K562 (cell line): ENCODE results near the gene TAL1. TPM values are rescaled to one million over a fixed set of nuclear protein-coding genes. Genes with fewer than 3 reads are reported as not detected.

Experiments used
- BHLHE40 ChIP-seq: IDR thresholded peaks from 2 replicates; pipeline ENCODE4 v1.6.1; 2011; ENCODE audit warnings: low read length, improper control_type of control experiment
- EGR1 ChIP-seq: fragments of 450-650 bp; conservative IDR thresholded peaks from 2 replicates; pipeline ENCODE4 v1.6.1; 2017; ENCODE audit warnings: mild to moderate bottlenecking
- FOXK1 ChIP-seq: sonication (generic); formaldehyde crosslinking; IDR thresholded peaks from 2 replicates; pipeline ENCODE4 v1.8.0; 2022; ENCODE audit warnings: missing genetic modification reagents, mild to moderate bottlenecking, borderline replicate concordance
- HDGF ChIP-seq: fragments of 450-650 bp; IDR thresholded peaks from 2 replicates; pipeline ENCODE4 v1.6.1; 2016
- KAT7 ChIP-seq: sonication (generic); formaldehyde crosslinking; IDR thresholded peaks from 2 replicates; pipeline ENCODE4 v1.8.0; 2022; ENCODE audit warnings: missing genetic modification reagents, mild to moderate bottlenecking, borderline replicate concordance
- RBM34 ChIP-seq: fragments of 200-400 bp; formaldehyde crosslinking; IDR thresholded peaks from 2 replicates; pipeline ENCODE4 v1.6.1; 2018; ENCODE audit warnings: low read length, borderline replicate concordance; ENCODE audit not compliant: insufficient read depth
- TAF9B ChIP-seq: fragments of 450-650 bp; IDR thresholded peaks from 2 replicates; pipeline ENCODE4 v1.6.1; 2018; ENCODE audit warnings: mild to moderate bottlenecking; ENCODE audit not compliant: partially characterized antibody
- ZNF408 ChIP-seq: fragments of 250-450 bp; sonication (Bioruptor Pico); IDR thresholded peaks from 2 replicates; pipeline ENCODE4 v1.4.0; 2020; ENCODE audit warnings: low read depth, mild to moderate bottlenecking, moderate library complexity
- ZNF507 ChIP-seq: conservative IDR thresholded peaks from 2 replicates; pipeline ENCODE4 v1.6.1; 2017; ENCODE audit warnings: missing genetic modification characterization, missing compliant biosample characterization
- ZSCAN29 ChIP-seq: fragments of 450-650 bp; IDR thresholded peaks from 2 replicates; pipeline ENCODE4 v1.6.1; 2017
- polyA plus RNA-seq, 8 experiments: library from polyadenylated mRNA; depleted of rRNA in 4 of 8; stranded (reverse) in 5 of 8; unstranded in 3 of 8; fragments of >200 nt; fragmentation: Nextera tagmentation in 2 of 8; fragmentation: Illumina TruSeq in 1 of 8; extraction: Ambion mirVana in 2 of 8; extraction: Trizol in 1 of 8; gene quantifications; 2 replicates each; pipeline versions ENCODE4 v1.2.1 to v1.2.3, GENCODE V29; 2011 to 2014; ENCODE audit warnings: inconsistent platforms in 1 of 8, missing spikeins in 1 of 8
- total RNA-seq, 7 experiments: library from RNA; depleted of rRNA in 6 of 7; stranded (reverse); fragments of >200 nt in 6 of 7; fragmentation: Illumina TruSeq in 2 of 7; extraction: Trizol in 2 of 7; gene quantifications; 2 replicates each; pipeline versions ENCODE4 v1.2.1 to v1.2.3, GENCODE V29; 2011 to 2021; ENCODE audit warnings: low replicate concordance in 1 of 7
- TF ChIP-seq, protein P1 (sequence below): fragments of 200-600 bp; sonication (generic); IDR thresholded peaks from one replicate; pipeline ENCODE4 v1.6.1; 2012; ENCODE audit warnings: mild to moderate bottlenecking, low read depth, low read length, inconsistent platforms
- TF ChIP-seq, protein P2 (sequence below): sonication (generic); formaldehyde crosslinking; IDR thresholded peaks from 2 replicates; pipeline ENCODE4 v1.8.1; 2023; ENCODE audit warnings: mild to moderate bottlenecking, missing genetic modification reagents

The TAL1 gene
- total and polyA plus RNA-seq, 9 of the 15 experiments (the other 6 are each of a cell fraction or from before 2014, with no cell fraction given) = 18.5 to 106 (median 59.7) TPM

DNA sequence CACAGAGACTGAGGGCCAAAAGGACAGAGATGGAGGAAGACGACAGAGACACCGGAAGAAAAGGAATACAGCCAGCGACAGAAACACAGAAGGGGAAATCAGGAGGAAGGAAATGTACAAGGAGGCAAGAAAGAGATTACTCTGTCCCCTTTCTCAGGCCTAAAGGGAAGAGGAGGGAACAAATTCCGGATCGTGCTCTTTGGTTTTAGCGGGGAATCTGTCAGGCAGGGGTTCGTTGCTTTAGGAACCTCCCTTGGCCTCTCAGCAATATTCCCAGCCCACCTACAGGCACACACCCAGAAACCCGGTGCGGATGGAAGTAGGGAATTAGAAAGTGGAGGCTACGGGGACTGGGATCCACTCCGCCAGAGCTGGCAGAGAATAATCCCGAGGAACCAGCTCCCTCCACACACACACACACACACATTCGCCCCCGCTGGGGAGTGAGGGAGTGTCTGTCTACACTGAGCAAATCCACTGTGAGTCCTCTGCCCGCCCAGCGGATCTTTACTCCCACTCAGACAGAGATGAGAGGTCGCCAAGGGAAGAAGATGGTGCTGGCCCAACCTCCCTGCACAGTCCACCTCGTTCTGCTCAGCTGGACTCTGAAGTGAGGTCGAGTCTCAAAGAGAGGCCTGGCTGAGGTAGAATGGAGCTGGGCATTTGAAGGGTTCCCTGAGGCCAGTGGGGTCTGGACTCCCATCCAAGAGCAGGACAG, 5.7 kb downstream of the TAL1 start (continued):
- TF ChIP-seq, protein P1, sequence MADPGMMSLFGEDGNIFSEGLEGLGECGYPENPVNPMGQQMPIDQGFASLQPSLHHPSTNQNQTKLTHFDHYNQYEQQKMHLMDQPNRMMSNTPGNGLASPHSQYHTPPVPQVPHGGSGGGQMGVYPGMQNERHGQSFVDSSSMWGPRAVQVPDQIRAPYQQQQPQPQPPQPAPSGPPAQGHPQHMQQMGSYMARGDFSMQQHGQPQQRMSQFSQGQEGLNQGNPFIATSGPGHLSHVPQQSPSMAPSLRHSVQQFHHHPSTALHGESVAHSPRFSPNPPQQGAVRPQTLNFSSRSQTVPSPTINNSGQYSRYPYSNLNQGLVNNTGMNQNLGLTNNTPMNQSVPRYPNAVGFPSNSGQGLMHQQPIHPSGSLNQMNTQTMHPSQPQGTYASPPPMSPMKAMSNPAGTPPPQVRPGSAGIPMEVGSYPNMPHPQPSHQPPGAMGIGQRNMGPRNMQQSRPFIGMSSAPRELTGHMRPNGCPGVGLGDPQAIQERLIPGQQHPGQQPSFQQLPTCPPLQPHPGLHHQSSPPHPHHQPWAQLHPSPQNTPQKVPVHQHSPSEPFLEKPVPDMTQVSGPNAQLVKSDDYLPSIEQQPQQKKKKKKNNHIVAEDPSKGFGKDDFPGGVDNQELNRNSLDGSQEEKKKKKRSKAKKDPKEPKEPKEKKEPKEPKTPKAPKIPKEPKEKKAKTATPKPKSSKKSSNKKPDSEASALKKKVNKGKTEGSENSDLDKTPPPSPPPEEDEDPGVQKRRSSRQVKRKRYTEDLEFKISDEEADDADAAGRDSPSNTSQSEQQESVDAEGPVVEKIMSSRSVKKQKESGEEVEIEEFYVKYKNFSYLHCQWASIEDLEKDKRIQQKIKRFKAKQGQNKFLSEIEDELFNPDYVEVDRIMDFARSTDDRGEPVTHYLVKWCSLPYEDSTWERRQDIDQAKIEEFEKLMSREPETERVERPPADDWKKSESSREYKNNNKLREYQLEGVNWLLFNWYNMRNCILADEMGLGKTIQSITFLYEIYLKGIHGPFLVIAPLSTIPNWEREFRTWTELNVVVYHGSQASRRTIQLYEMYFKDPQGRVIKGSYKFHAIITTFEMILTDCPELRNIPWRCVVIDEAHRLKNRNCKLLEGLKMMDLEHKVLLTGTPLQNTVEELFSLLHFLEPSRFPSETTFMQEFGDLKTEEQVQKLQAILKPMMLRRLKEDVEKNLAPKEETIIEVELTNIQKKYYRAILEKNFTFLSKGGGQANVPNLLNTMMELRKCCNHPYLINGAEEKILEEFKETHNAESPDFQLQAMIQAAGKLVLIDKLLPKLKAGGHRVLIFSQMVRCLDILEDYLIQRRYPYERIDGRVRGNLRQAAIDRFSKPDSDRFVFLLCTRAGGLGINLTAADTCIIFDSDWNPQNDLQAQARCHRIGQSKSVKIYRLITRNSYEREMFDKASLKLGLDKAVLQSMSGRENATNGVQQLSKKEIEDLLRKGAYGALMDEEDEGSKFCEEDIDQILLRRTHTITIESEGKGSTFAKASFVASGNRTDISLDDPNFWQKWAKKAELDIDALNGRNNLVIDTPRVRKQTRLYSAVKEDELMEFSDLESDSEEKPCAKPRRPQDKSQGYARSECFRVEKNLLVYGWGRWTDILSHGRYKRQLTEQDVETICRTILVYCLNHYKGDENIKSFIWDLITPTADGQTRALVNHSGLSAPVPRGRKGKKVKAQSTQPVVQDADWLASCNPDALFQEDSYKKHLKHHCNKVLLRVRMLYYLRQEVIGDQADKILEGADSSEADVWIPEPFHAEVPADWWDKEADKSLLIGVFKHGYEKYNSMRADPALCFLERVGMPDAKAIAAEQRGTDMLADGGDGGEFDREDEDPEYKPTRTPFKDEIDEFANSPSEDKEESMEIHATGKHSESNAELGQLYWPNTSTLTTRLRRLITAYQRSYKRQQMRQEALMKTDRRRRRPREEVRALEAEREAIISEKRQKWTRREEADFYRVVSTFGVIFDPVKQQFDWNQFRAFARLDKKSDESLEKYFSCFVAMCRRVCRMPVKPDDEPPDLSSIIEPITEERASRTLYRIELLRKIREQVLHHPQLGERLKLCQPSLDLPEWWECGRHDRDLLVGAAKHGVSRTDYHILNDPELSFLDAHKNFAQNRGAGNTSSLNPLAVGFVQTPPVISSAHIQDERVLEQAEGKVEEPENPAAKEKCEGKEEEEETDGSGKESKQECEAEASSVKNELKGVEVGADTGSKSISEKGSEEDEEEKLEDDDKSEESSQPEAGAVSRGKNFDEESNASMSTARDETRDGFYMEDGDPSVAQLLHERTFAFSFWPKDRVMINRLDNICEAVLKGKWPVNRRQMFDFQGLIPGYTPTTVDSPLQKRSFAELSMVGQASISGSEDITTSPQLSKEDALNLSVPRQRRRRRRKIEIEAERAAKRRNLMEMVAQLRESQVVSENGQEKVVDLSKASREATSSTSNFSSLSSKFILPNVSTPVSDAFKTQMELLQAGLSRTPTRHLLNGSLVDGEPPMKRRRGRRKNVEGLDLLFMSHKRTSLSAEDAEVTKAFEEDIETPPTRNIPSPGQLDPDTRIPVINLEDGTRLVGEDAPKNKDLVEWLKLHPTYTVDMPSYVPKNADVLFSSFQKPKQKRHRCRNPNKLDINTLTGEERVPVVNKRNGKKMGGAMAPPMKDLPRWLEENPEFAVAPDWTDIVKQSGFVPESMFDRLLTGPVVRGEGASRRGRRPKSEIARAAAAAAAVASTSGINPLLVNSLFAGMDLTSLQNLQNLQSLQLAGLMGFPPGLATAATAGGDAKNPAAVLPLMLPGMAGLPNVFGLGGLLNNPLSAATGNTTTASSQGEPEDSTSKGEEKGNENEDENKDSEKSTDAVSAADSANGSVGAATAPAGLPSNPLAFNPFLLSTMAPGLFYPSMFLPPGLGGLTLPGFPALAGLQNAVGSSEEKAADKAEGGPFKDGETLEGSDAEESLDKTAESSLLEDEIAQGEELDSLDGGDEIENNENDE = no peak
- TF ChIP-seq ZSCAN29 (0 out of 2 replicates have a peak, but pooled peaks have one; percentile 30), HDGF (no peak), EGR1 (peak; percentile 72), ZNF507 (tag) (no peak), KAT7 (CRISPR knock-in tag) (no peak), TAF9B (no peak), BHLHE40 (no peak), FOXK1 (0 out of 2 replicates have a peak, but pooled peaks have one; percentile 15), RBM34 (no peak), ZNF408 (CRISPR knock-in tag) (no peak)
- TF ChIP-seq, protein P2, sequence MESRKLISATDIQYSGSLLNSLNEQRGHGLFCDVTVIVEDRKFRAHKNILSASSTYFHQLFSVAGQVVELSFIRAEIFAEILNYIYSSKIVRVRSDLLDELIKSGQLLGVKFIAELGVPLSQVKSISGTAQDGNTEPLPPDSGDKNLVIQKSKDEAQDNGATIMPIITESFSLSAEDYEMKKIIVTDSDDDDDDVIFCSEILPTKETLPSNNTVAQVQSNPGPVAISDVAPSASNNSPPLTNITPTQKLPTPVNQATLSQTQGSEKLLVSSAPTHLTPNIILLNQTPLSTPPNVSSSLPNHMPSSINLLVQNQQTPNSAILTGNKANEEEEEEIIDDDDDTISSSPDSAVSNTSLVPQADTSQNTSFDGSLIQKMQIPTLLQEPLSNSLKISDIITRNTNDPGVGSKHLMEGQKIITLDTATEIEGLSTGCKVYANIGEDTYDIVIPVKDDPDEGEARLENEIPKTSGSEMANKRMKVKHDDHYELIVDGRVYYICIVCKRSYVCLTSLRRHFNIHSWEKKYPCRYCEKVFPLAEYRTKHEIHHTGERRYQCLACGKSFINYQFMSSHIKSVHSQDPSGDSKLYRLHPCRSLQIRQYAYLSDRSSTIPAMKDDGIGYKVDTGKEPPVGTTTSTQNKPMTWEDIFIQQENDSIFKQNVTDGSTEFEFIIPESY = peak; percentile 89
